Inflammatory macrophage treated with lipopolysaccharide for 1 hour (primary cell): ENCODE data around the gene CD53.
A peak's percentile ranks its signal among the peaks of the same experiment; 100 is the strongest.
"Not testable (repeated sequence)": the region's sequence is repeated elsewhere in the genome, so short reads cannot be mapped to it uniquely, and the experiment has no call there.

Experiments
- DNase-seq, 2 donors: peaks; one replicate each; pipeline ENCODE4 v3.0.0-alpha.2; 2020 to 2022

The CD53 gene

GRCh38 chr1:110918016-110918415 lies 45.1 kb downstream of the CD53 start:
- DNase-seq, result no peak

- DNase-seq, result no peak
Measured at GRCh38 chr1:110921953-110922352, 49.0 kb downstream of the CD53 start.

GRCh38 chr1:110927484-110928075 lies 54.6 kb downstream of the CD53 start:
- DNase-seq, result no peak

- peak; percentile 33 to 43 for DNase-seq
Measured at GRCh38 chr1:110928191-110928590, 55.2 kb downstream of the CD53 start.

GRCh38 chr1:110928904-110929303 lies 56.0 kb downstream of the CD53 start:
- DNase-seq, result no peak

GRCh38 chr1:110931097-110931496 lies 58.1 kb downstream of the CD53 start:
- not testable (repeated sequence) for DNase-seq

GRCh38 chr1:110936567-110936966 lies 63.6 kb downstream of the CD53 start:
- no peak for DNase-seq

- no peak for DNase-seq
Measured at GRCh38 chr1:110944806-110945205, 71.9 kb downstream of the CD53 start.

GRCh38 chr1:110945626-110946025 lies 72.7 kb downstream of the CD53 start:
- DNase-seq, result no peak

GRCh38 chr1:110948038-110948810 lies 75.3 kb downstream of the CD53 start:
- peak in 1 of 2 donors; percentile 4 for DNase-seq
